GM11168 (cell line): ENCODE measurements around the gene EEF1AKMT2.

ENCODE experiments used
- in situ Hi-C: fragments of 300-500 bp; cut with MboI; formaldehyde crosslinking; loops from one replicate; pipeline ENCODE4 v1.12.0; 2022; ENCODE audit warnings: low sequenced_read_pairs; ENCODE audit not compliant: unreplicated experiment

Gene EEF1AKMT2

GRCh38 chr10:124740369-124741280 lies 51.1 kb downstream of the EEF1AKMT2 start:
- in situ Hi-C loops: loop anchor here (5.0 kb wide), 1 partner anchor 103 kb away; no protein-coding TSS in a partner anchor

DNA sequence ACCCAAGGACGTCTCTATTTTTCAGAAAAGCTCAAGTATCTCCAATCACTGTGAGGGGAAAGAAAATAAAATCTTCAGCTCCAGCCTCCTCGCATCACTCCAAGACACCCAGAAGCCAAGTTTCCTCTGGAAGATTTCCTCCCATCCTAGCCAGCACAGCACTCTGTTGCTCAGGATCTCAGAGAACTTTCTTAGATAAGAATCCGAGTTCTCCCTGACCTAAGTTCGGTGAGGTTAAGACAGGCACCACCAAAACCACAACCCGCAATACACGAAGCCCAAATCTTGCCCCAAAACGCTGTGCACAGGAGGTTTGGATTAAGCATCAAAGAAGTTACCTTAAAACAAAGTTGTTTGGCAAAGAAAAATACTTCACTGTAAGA lies 51.7 kb downstream of the EEF1AKMT2 start:
- in situ Hi-C loops: loop anchor here (5.0 kb wide), 1 partner anchor 103 kb away; no protein-coding TSS in a partner anchor

DNA sequence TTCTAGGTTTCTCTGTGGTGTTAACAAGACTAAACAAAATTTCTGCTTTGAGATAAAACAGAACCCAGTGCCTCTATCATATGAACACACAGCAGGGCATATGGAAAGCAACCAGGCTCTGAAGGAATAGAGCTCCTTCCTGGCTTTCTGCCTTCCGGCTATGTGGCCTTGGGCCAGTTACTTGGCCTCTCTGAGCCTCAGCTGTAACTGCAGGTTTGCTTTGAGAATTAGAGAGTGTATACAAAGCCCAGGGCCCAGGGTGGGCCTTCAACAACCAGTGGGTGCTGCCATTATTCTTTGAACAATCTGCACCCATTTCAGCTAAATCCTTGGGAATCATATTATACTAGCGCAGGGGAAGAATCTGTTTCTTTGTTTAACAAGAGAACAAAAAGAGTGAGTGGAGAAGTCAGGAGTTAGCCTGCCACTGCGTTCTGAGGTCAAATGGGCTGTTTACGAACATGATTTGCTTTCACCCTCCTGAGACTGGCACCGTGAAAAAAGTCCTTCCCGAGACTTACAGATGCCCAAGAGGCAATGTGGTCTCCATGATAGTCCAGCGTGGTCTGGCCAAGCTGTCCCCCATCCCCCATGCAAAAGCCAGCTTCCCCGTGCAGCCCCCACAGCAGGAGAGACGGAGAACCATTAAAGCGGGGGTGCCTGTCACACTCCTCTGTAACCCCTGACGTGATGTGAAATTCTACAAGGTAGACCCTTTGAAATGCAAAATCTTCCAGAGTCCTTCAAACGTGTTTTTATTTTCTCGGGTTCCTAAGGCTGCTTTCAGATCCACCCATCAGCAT lies 52.4 kb downstream of the EEF1AKMT2 start:
- in situ Hi-C loops: no loop called here

GRCh38 chr10:124738441-124738840 lies 53.2 kb downstream of the EEF1AKMT2 start:
- in situ Hi-C loops: no loop called here

GRCh38 chr10:124737708-124738107 lies 54.0 kb downstream of the EEF1AKMT2 start:
- in situ Hi-C loops: no loop called here

DNA sequence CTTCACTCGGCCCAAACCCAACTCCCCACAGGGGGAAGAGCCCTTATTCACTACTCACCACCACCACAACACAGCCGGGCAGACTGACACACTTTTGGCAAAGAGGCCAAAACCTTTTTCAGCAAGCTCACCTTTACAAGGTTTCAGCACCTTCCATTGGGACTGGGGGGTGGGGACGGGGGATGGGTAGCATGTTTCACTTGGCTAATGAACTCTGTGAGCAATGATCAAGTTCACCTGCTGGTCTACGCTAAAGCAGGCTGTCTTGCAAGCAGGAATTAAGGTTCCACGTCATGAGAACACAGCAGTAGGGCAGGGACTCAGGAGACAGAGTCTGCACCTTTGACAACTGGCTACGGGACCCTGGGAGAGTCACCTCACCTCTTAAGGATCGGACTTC lies 54.5 kb downstream of the EEF1AKMT2 start:
- in situ Hi-C loops: no loop called here

DNA sequence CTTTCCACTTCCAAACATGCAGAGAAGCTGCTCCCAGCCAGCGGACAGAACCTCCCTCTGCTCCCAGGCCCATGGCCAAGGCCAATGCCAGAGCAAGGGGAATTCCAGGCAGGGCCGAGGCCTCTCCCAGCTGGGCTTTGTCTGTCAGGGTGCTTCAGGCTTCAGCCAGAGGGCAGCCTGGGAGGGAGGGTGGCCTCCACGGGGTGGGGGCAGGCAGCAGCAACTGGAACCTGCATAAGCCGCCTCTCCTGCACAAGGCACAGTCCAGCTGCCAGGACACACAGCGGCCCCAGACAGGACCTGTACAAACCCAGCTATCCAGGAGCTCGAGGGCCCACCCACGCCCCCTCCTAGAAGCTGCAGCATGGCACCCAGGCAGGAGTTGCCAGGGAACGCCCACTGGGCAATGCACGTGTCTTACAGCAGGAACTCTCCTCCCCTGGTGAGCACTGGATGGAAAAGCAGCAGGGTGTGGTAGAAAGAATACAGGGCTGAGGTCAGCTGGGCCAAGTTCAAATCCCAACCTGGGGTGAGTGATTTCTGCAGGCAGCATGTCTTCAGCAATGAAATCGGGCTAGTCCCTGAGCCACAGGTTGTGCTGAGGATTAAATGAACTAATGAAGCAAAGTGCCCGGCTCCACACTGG lies 55.1 kb downstream of the EEF1AKMT2 start:
- in situ Hi-C loops: no loop called here

DNA sequence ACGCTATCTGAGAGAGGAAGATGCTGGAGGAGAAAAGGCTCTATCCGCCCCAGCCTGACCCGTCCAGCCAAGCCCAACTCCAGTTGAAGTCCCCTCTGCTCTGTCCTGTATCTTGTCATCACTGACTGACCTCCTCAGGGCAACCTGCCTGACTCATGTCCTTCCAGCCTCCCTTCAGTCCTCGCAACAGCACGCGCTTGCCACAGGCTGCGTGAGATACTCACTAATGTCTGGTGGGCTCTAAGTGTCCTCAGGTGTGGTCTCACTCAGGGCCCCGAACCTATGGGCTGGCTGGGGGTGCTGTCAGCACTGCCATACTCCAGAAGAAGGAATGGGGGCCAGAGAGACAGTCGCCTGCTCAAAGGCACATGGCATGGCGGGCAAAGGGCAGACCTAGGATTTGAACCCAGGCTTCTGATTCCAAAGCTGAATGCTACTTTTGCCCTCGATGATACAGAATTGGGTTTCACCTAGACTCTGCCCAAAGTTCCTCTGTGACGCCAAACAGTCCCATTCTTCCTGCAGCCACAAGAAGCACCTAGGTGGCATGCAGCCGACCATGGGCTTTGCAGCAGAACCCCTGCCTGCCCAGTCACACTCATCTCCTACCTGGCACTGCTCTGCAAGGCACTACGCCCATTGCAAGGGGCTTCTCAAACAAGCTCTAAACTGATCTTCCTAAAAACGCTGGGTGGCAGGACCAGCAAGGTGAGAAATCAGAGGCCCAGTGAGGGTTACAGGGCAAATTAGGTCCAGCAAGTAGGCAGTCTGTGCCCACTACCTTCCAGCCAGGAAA lies 56.0 kb downstream of the EEF1AKMT2 start:
- in situ Hi-C loops: no loop called here

DNA sequence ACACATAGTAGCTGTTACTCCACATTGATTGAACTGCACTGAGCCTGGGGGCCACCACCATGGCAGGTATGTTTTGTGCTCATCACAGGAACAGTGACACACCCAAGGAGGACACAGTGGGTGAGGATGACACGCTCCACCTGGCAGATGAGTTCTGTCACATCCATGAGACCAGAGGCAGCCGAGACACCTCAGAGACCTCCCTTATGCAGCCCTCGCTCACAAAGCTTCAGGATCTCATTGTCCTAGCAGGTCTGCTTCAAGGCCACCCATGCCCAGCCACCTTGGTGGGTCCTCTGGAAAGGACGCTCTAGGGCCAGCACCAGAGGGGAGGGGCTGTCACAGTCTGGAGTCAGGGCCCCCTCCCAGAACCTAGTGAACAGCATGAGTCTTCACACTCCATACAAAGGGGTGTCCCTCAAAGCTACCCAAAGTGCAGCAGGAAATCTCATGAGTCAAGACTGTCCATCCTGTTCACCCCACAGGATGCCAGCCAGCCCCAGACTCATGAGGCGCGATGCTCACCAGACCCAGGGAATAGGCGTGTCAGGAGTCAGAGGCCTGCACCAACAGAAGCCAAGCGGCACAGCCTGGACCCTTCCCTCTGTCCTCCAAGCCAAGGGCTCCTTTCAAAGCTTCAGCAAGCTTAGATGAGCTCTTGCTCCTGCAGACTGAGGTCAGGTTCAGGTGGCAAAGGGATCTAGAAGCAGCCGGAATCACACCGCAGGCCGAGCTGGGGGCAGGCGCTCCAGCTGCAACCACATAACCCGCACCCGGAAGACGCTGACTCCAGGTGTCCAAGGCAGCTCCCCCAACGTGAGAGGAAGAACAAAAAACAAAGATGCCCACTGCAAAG lies 57.1 kb downstream of the EEF1AKMT2 start:
- in situ Hi-C loops: no loop called here

- in situ Hi-C loops: no loop called here
These were observed 58.0 kb downstream of the EEF1AKMT2 start for GRCh38 chr10:124733571-124734245.

GRCh38 chr10:124732931-124733570 lies 58.6 kb downstream of the EEF1AKMT2 start:
- in situ Hi-C loops: no loop called here

DNA sequence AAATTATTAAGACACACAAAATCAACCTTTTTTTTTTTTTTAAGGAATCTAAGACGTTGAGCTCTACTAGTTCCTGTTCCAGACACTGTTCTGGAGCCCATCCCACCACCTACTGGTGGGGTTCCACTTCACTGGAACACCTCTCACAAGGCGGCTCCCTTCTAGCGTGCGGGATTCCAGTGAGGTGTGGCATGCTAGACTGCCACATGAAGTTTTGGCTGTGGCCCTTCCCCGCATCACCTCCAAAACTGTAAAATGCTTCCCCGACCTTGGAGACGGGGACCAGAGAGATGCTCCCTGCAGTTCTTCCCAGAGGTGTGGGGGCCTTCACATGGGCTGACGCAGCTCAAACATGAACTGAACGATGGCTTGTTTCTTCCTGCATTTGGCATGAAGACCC lies 60.1 kb downstream of the EEF1AKMT2 start:
- in situ Hi-C loops: no loop called here

DNA sequence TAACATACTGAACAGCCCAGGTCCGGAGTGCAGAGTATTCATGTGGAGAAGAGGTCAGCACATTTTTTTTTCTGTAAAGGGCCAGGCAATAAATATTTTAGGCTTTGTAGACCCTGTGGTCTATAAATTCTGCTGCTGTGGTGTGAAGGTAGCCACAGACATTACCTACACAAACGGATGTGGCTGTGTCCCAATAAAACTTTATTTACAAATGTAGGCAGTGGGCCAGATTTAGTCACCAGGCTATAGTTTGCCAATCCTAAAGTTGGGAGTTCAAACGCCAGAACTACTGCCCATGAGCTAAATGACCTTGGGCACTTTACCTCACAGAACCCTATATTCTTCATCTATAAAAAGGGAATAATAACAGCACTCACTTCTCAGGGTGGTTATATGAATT lies 60.9 kb downstream of the EEF1AKMT2 start:
- in situ Hi-C loops: no loop called here

DNA sequence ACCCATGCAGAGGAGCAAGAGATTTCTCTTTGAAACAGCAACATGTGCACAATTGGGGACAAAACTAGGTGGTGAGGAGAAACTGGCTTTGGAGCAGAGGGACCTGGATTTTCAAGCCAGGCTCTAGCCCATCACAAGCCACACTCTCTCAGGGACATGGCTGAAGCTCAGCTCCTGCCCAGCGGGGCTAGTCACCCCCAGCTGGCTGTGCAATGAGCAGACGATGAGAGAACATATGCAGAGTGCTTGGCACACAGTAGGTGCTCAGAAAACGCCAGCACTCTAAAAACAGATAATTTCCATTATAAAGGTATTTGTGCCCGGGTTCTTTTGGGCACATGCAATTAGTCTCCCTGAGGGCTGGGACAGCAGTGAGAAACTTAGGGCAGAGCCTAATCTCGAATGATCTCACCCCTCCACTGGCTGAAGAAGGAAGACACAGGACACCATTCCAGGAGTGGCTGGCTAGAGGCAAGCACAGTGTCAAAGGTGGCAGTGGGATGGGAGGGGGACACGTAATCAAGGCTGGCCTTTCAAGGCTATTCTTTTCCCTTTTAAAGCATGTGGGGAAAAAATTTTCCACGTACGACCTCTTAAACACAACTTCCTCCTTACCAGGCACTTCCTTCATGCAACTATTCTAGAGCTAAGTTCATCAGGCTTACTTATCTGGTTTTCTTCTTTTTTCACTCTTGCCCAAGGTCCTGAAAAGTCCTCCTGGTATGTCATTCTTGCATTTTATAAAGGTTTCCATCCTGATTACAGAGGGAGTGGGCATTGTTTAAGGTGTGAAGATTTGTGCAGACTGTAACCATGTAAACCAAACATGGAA lies 62.6 kb downstream of the EEF1AKMT2 start:
- in situ Hi-C loops: no loop called here

- in situ Hi-C loops: no loop called here
These were observed 63.4 kb downstream of the EEF1AKMT2 start for GRCh38 chr10:124728071-124728829.

DNA sequence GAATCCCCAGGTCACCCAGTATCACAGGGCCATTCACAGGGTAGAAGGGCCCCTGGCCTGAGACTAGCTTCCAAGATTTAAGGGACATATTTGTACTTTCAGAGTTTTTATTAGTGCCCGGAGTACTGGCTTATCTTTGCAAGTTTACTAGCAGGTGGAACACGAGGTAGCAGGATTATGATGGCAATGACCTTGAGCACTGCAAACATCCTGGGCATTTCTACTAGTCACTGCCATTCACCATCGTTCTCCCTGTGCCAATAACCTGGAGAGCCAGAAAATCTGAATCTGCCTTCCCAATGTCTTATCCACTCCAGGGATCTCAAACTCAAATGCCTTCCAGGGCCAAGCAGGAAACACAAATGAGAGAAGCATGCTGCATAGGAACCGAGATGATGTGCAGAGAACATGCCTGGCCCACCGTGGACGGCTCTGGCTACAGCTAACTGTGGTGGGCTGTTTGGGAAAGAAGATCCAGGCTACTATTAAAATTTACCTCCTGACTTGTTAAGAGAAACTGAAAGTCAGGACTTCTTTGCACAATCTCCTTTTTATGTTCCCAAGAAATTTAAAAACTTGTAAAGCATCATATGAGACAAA lies 64.2 kb downstream of the EEF1AKMT2 start:
- in situ Hi-C loops: no loop called here
